SHP77 (cell line): ENCODE data around the gene BAG3.

Experiments
- DNase-seq, 2 experiments: peaks; one replicate each; lab custom pipeline; 2025; lab: John Stamatoyannopoulos, UW

The BAG3 gene

DNA sequence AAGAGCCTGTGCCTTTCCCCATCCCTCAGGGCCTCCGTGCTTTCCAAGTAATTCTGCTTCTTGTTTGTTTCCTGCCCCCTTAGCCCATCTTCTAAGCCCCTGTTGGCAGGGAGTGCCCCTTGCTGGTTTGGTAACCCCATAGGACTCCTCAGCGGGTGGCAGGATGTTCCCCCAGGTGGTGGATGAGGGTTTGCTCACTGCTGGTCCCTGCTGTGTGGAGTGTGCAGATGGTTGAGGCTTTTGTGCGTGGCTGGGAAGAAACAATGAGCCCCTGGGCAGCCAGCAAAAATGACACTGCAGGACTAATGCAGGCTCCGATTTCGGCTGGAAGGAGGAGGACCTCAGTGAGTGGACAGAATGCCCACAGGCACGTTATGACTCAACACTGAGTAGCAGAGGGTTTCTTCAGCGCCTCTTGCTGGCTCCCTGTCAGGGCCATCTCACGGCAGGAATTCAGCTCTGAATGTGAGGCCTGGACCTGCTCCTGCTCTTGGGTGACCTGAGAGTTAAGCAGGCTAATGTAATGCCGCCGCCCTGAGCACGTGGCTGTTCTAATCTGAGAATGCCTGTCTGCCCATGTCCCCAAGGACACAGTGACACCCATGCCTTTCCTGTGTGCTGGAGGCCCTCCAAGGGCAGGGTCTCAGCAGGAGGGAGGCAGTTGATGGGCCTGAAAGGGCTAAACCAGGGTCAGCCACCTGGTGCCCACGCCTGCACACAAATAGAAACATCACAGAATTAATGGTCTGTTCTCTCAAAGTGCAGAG lies 16.6 kb downstream of the BAG3 start:
- DNase-seq, result no peak

DNA sequence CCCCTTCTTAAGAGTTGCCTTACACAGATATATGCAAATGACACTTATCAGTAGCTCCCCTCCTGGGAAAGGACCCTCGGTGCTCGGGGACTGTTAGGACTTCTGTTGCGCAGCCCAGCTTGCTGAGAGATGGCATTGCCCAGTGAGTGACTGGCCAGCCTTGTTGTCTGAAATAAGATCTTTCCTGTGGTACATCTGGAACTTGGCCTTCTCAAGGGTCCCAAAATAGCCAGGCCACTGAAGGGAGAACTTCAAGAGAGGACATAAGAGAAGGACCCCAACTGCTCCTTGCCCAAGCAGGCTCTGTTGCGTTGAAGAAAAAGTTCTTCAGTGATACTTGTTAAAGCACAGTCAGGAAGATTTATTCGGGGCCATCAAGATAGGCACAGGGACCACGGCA lies 17.3 kb downstream of the BAG3 start:
- DNase-seq, result no peak

- DNase-seq, result no peak
Measured at GRCh38 chr10:119669331-119669730, 18.2 kb downstream of the BAG3 start.

DNA sequence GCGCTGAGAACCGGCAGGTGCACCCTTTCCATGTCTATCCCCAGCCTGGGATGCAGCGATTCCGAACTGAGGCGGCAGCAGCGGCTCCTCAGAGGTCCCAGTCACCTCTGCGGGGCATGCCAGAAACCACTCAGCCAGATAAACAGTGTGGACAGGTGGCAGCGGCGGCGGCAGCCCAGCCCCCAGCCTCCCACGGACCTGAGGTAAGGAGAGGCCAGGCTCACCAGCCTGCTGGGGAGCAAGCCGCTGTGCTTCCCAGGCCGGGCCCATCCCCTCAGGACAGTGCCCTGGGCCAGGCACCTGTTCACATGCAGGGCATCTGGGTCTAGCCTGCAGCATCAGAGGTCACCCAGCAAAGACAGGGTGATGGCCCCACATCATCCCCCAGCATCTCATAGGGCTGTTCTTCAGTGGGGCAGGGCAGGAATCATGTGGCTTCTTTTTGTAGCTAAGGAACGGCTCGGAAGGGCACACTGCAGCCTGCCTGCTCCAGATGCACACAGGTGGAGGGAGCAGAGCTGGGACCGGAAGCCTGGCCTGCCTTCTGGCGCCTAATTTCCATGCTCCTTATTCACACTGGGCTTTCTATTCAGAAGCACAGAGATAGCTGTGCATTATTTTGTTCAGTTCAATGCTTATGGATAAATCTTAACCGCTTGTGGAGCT lies 18.9 kb downstream of the BAG3 start:
- no peak for DNase-seq

DNA sequence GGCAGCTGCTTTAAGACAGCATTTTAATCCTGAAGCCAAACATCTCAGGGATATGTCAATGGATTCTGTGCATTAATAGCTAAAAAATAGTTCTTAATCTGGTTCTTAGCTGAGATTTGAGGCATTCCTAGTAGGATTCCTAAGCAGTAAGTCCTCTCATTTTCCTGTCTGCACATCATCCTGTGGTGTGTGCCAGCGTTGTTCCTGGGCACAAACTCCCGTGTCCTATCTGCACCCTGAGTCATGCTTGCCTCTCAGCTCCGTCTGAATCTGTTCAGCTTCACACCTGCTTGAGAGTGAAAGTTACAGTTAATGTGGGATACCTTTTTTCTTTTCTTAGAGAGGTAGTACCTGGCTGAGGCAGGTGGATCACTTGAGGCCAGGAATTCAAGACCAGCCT lies 19.5 kb downstream of the BAG3 start:
- DNase-seq, result no peak

DNA sequence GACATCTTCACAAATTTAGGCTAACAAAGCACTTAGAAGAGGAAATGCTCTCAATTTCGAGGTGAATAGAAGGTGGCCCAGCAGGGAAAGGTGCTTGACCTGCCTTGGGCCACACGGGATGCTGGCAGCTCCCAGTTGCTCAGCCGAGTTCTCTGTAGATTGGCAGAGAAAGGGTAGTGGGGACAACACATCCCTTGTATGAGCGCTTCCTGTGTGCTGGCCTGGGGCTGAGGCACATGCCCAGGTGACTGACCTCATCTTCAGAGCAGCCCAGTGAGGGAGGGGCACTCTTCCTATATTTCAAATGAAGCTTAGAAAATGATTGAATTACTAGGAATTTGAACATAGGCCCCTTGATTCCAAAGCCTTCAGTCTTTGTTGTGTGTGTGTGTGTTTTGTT lies 20.2 kb downstream of the BAG3 start:
- DNase-seq, result no peak

- no peak for DNase-seq
Measured at GRCh38 chr10:119672291-119672690, 21.1 kb downstream of the BAG3 start.

- no peak for DNase-seq
Measured at GRCh38 chr10:119673271-119673670, 22.1 kb downstream of the BAG3 start.

- no peak for DNase-seq
Measured at GRCh38 chr10:119675483-119676170, 24.4 kb downstream of the BAG3 start.

DNA sequence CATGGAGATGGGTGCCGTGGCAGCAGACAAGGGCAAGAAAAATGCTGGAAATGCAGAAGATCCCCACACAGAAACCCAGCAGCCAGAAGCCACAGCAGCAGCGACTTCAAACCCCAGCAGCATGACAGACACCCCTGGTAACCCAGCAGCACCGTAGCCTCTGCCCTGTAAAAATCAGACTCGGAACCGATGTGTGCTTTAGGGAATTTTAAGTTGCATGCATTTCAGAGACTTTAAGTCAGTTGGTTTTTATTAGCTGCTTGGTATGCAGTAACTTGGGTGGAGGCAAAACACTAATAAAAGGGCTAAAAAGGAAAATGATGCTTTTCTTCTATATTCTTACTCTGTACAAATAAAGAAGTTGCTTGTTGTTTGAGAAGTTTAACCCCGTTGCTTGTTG lies 25.9 kb downstream of the BAG3 start:
- DNase-seq, result no peak

- DNase-seq, result no peak
Measured at GRCh38 chr10:119677904-119678755, 26.9 kb downstream of the BAG3 start.

- no peak for DNase-seq
Measured at GRCh38 chr10:119679480-119679829, 28.3 kb downstream of the BAG3 start.

GRCh38 chr10:119680050-119680449 lies 28.9 kb downstream of the BAG3 start:
- DNase-seq, result no peak

DNA sequence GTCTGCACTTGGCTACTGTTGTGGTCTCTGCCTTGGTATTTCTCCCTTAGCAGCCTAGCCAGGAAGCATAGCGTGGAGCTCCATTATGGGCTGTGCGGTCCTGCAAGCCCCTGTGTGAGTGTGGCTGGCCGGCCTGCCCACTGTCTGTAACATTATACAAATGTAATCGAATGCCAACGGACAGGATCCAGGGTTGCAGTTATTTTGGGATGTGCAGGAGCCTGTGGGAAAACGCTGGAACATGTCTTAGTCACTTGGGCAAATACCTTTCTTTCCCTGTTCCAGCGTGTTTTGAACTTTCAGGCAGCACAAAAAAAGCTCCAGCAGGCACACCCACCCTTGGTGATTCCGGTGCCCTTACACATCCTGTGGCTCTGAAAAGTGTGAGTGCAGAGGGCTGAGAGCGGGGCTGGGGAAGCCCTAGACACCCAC lies 29.5 kb downstream of the BAG3 start:
- DNase-seq, result no peak

DNA sequence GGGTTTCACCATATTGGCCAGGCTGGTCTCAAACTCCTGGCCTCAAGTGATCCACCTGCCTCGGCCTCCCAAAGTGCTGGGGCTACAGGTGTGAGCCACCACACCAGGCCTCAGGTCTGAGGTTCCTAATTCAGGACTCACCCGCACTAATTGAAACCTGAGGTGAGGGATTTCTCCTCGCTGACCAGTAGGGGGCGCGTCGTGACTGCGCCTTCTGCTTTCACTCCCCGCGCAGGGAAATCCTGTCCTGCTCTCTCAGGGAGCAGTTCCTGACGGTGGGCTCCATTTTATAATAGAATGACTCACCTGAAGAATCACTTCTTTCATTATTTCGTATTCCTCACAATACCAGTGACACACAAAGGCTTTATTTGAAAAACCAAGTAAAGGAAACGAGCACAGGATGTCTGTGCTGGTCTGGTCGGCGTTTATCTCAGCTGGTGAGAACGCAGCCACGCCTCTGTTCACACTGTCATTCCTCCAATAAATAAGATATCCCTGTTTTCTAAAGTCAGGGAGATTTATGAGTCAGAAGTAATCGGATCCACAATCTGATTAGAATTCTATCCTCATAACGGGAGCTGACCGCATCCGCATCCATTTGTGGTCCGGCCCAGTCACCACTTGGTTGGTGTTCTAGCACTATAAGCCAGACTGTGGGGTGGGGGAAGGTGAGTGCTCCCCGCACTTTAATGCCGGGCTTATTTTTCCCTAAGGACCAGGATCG lies 35.4 kb downstream of the BAG3 start:
- DNase-seq, result peak; percentile 63 to 75

DNA sequence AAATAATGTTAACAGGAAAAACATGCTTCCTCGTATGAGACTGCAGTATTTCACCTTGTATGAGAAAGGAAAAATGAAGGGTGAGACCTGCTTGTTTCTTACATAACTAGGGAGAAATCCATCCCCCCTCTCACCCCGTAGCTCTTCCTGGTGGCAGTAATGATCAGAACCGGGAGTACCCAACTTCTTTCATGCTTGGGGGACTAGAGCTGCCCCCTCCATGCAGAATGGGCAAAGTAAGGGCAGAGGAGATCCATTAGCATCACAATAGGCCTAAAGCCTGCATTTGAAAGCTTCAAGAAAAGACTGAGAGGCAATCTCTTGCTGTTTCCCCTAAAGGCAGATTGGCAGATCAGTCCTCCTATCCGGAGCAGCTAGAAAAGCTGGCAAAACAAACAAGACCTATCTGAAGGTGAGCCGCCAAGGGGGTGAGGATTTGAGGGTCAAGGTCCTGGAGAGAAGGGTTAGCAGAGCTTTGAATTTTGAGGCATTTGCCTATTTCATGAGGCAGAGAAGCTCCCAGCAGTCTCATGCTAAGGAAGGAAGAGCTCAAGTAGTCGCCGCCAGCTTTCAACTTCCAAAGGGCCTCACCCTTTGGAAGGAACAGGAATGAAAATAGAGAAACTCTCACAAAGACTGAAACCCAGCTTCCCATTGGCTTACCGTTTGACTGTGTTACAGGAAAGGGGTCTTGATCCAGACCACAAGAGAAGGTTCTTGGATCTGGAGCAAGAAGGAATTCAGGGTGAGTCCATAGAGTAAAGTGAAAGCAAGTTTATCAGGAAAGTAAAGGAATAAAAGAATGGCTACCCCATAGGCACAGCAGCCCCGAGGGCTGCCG lies 36.2 kb downstream of the BAG3 start:
- no peak for DNase-seq

- no peak for DNase-seq
Measured at GRCh38 chr10:119688033-119688508, 36.9 kb downstream of the BAG3 start.

- DNase-seq, result no peak
Measured at GRCh38 chr10:119689016-119689580, 37.9 kb downstream of the BAG3 start.

GRCh38 chr10:119691726-119692125 lies 40.5 kb downstream of the BAG3 start:
- DNase-seq, result no peak
